Measurements from ENCODE around the gene P2RX1.

P2RX1 gene

GRCh38 chr17:3940965-3941698 lies 24.9 kb upstream of the P2RX1 start:
- Mint-ChIP-seq H3K9me3 (no peaks in the 10 kb centered on the region), H3K4me3 (no peak overlapping the region), H3K27me3 (no peaks in the 10 kb centered on the region), H3K27ac (no peak overlapping the region), H3K4me1 (peaks cover 14% of the 10 kb centered on the region)
- DNase-seq (no peak), ATAC-seq (no peak)

GRCh38 chr17:3937359-3937758 lies 21.1 kb upstream of the P2RX1 start:
- Mint-ChIP-seq H3K27ac (peak overlapping the region in 1 of 2 donors; percentile 80), H3K9me3 (no peaks in the 10 kb centered on the region), H3K27me3 (no peaks in the 10 kb centered on the region), H3K4me1 (no peaks in the 10 kb centered on the region), H3K4me3 (no peak overlapping the region)
- ATAC-seq (no peak), DNase-seq (no peak)

GRCh38 chr17:3935825-3936355 lies 19.6 kb upstream of the P2RX1 start:
- no peaks in the 10 kb centered on the region for H3K9me3 Mint-ChIP-seq
- no peak overlapping the region for H3K4me3 Mint-ChIP-seq
- H3K27me3 Mint-ChIP-seq, result no peaks in the 10 kb centered on the region
- DNase-seq (no peak), ATAC-seq (no peak)
- no peaks in the 10 kb centered on the region for H3K4me1 Mint-ChIP-seq
- H3K27ac Mint-ChIP-seq, result peak overlapping the region in 1 of 2 donors; percentile 59

GRCh38 chr17:3935140-3935542 lies 18.9 kb upstream of the P2RX1 start:
- Mint-ChIP-seq H3K9me3 (no peaks in the 10 kb centered on the region), H3K27me3 (no peaks in the 10 kb centered on the region), H3K4me3 (no peak overlapping the region), H3K27ac (peak overlapping the region in 1 of 2 donors; percentile 74), H3K4me1 (no peaks in the 10 kb centered on the region)
- peak in 1 of 2 donors; percentile 33 for DNase-seq
- ATAC-seq, result peak; percentile 79

GRCh38 chr17:3929764-3930163 lies 13.5 kb upstream of the P2RX1 start:
- Mint-ChIP-seq H3K4me3 (no peak overlapping the region), H3K4me1 (no peaks in the 10 kb centered on the region), H3K27ac (no peak overlapping the region), H3K27me3 (no peaks in the 10 kb centered on the region), H3K9me3 (no peaks in the 10 kb centered on the region)
- ATAC-seq (no peak), DNase-seq (no peak)

GRCh38 chr17:3929181-3929580 lies 12.9 kb upstream of the P2RX1 start:
- no peaks in the 10 kb centered on the region for H3K9me3 Mint-ChIP-seq

GRCh38 chr17:3928406-3928805 lies 12.1 kb upstream of the P2RX1 start:
- Mint-ChIP-seq H3K4me1 (no peaks in the 10 kb centered on the region), H3K4me3 (no peak overlapping the region), H3K9me3 (no peaks in the 10 kb centered on the region), H3K27me3 (no peaks in the 10 kb centered on the region), H3K27ac (peak overlapping the region in 1 of 2 donors; percentile 19)
- no peak for DNase-seq
- ATAC-seq, result no peak

More at GRCh38 chr17:3929181-3929580, 12.9 kb upstream of the P2RX1 start:
- DNase-seq (no peak), ATAC-seq (no peak)
- H3K27ac Mint-ChIP-seq, result no peak overlapping the region
- no peaks in the 10 kb centered on the region for H3K4me1 Mint-ChIP-seq
- H3K4me3 Mint-ChIP-seq, result no peak overlapping the region
- H3K27me3 Mint-ChIP-seq, result no peaks in the 10 kb centered on the region

- Mint-ChIP-seq H3K4me1 (peaks cover 3% of the 10 kb centered on the region), H3K27ac (peak overlapping the region; percentile 34 to 40), H3K9me3 (no peaks in the 10 kb centered on the region), H3K27me3 (no peaks in the 10 kb centered on the region), H3K4me3 (no peak overlapping the region)
- no peak for DNase-seq
- ATAC-seq, result no peak
Measured at GRCh38 chr17:3927628-3928340, 11.5 kb upstream of the P2RX1 start.

- H3K9me3 Mint-ChIP-seq, result no peaks in the 10 kb centered on the region
- ATAC-seq (no peak), DNase-seq (no peak)
- H3K4me1 Mint-ChIP-seq, result peaks cover 6% of the 10 kb centered on the region
- H3K4me3 Mint-ChIP-seq, result no peak overlapping the region
- peak overlapping the region in 1 of 2 donors; percentile 83 for H3K27ac Mint-ChIP-seq
- no peaks in the 10 kb centered on the region for H3K27me3 Mint-ChIP-seq
Measured at GRCh38 chr17:3926860-3927627, 10.8 kb upstream of the P2RX1 start.

- no peaks in the 10 kb centered on the region for H3K9me3 Mint-ChIP-seq
- no peak overlapping the region for H3K4me3 Mint-ChIP-seq
- ATAC-seq (no peak), DNase-seq (no peak)
- no peaks in the 10 kb centered on the region for H3K27me3 Mint-ChIP-seq
- peak overlapping the region in 1 of 2 donors; percentile 83 for H3K27ac Mint-ChIP-seq
- peaks cover 6% of the 10 kb centered on the region for H3K4me1 Mint-ChIP-seq
Measured at GRCh38 chr17:3925684-3926485, 9.6 kb upstream of the P2RX1 start.

- DNase-seq, result no peak
- no peak for ATAC-seq
- H3K4me3 Mint-ChIP-seq, result no peak overlapping the region
- no peaks in the 10 kb centered on the region for H3K27me3 Mint-ChIP-seq
- H3K9me3 Mint-ChIP-seq, result no peaks in the 10 kb centered on the region
- H3K4me1 Mint-ChIP-seq, result peaks cover 6% of the 10 kb centered on the region
- H3K27ac Mint-ChIP-seq, result peak overlapping the region in 1 of 2 donors; percentile 79
Measured at GRCh38 chr17:3924512-3925350, 8.5 kb upstream of the P2RX1 start.

GRCh38 chr17:3923466-3924190 lies 7.4 kb upstream of the P2RX1 start:
- no peaks in the 10 kb centered on the region for H3K27me3 Mint-ChIP-seq
- H3K4me1 Mint-ChIP-seq, result peaks cover 8% of the 10 kb centered on the region
- DNase-seq (no peak), ATAC-seq (no peak)
- H3K9me3 Mint-ChIP-seq, result no peaks in the 10 kb centered on the region
- no peak overlapping the region for H3K27ac Mint-ChIP-seq
- H3K4me3 Mint-ChIP-seq, result no peak overlapping the region

- ATAC-seq (no peak), DNase-seq (no peak)
- Mint-ChIP-seq H3K4me3 (no peak overlapping the region), H3K27me3 (no peaks in the 10 kb centered on the region), H3K4me1 (peaks cover 13% of the 10 kb centered on the region), H3K27ac (no peak overlapping the region), H3K9me3 (no peaks in the 10 kb centered on the region)
Measured at GRCh38 chr17:3922765-3923164, 6.5 kb upstream of the P2RX1 start.
